HepG2 (cell line): ENCODE measurements around the gene NT5C1A. TPM values are rescaled to one million over a fixed set of nuclear protein-coding genes. Genes with fewer than 3 reads are reported as not detected.

Source experiments
- ATAC-seq: fragments of 200-7000 bp; cut with Tn5 transposase; 3 replicates; pipeline ENCODE4 v1.9.1; 2020; ENCODE audit warnings: mild to moderate bottlenecking, moderate library complexity
- BruUV-seq: library from RNA; stranded (reverse); fragments of 400-500 nt; replicated peaks from 2 replicates; lab custom pipeline; 2021; lab: Mats Ljungman, UMichigan
- CTCF ChIA-PET: fragments of 300-600 bp; formaldehyde crosslinking; extraction: SDS; loops from one replicate; lab custom pipeline; 2021; ENCODE audit warnings: low total read pairs, inconsistent platforms, low intra/inter-chr PET ratio; lab: Yijun Ruan, JAX
- POLR2A ChIA-PET: fragments of 350-600 bp; sonication (Branson Sonifier 250); formaldehyde crosslinking; loops from one replicate; lab custom pipeline; 2020; ENCODE audit warnings: antibody characterized with exemption, inconsistent platforms; lab: Yijun Ruan, JAX
- DNase-seq: peaks from one replicate; pipeline ENCODE4 v3.0.0-alpha.2; 2015; ENCODE audit warnings: low spot score
- FAIRE-seq: peaks from 3 replicates; lab custom pipeline; 2011; peaks lifted over from hg19 to GRCh38; lab: Jason Lieb, UNC
- H2AFZ ChIP-seq: one replicate; pipeline ENCODE4 v1.6.1; 2011; ENCODE audit warnings: low read length, inconsistent platforms
- H3K27ac ChIP-seq: fragments of 300-600 bp; 3 replicates; pipeline ENCODE4 v1.8.0; 2011; ENCODE audit warnings: mixed run types, mild to moderate bottlenecking, mixed read lengths, low read length, inconsistent platforms; ENCODE audit not compliant: insufficient read depth; ENCODE audit errors: extremely low read length
- H3K27me3 ChIP-seq, 2 experiments: fragments of 200-600 bp in 1 of 2; 2 replicates in 1 of 2; 3 replicates in 1 of 2; pipeline versions ENCODE4 v1.6.0 to v1.8.0; 2011; ENCODE audit warnings: low read length in 2 of 2, mild to moderate bottlenecking in 2 of 2, moderate library complexity in 2 of 2, inconsistent platforms in 1 of 2; ENCODE audit not compliant: insufficient read depth in 2 of 2, control insufficient read depth in 1 of 2
- H3K36me3 ChIP-seq, 2 experiments: fragments of 200-600 bp in 1 of 2; replicated peaks in 1 of 2; 2 replicates in 1 of 2; 3 replicates in 1 of 2; pipeline versions ENCODE4 v1.5.1 to v1.8.0; 2011; ENCODE audit warnings: low read length in 2 of 2, inconsistent platforms in 1 of 2; ENCODE audit not compliant: insufficient read depth in 2 of 2, control insufficient read depth in 1 of 2
- H3K4me1 ChIP-seq: 2 replicates; pipeline ENCODE4 v1.5.1; 2012; ENCODE audit warnings: low read length, inconsistent platforms; ENCODE audit not compliant: insufficient read depth
- H3K4me2 ChIP-seq: 2 replicates; pipeline ENCODE4 v1.6.0; 2011; ENCODE audit warnings: low read depth, low read length, inconsistent platforms
- H3K4me3 ChIP-seq, 3 experiments: fragments of 200-600 bp in 1 of 3; sonication (generic), shearing (Covaris generic) in 1 of 3; replicated peaks in 1 of 3; 2 replicates each; pipeline ENCODE4 v1.5.1; 2011 to 2016; ENCODE audit warnings: low read length in 3 of 3, inconsistent platforms in 2 of 3, low read depth in 2 of 3, mild to moderate bottlenecking in 2 of 3, control low read depth in 1 of 3, mixed read lengths in 1 of 3; ENCODE audit not compliant: insufficient read depth in 1 of 3
- H3K79me2 ChIP-seq: one replicate; pipeline ENCODE4 v1.6.1; 2011; ENCODE audit warnings: low read length, inconsistent platforms; ENCODE audit not compliant: insufficient read depth
- H3K9ac ChIP-seq: 2 replicates; pipeline ENCODE4 v1.6.0; 2011; ENCODE audit warnings: mild to moderate bottlenecking, low read depth, low read length, inconsistent platforms; ENCODE audit not compliant: insufficient read depth
- H3K9me3 ChIP-seq: 2 replicates; pipeline ENCODE4 v1.5.1; 2012; ENCODE audit warnings: mild to moderate bottlenecking, low read length
- H4K20me1 ChIP-seq: 2 replicates; pipeline ENCODE4 v1.6.0; 2011; ENCODE audit warnings: inconsistent platforms, mild to moderate bottlenecking, low read length, moderate library complexity; ENCODE audit not compliant: insufficient read depth
- AGO2 ChIP-seq: fragments of 200-400 bp; formaldehyde crosslinking; optimal IDR thresholded peaks from 2 replicates; pipeline ENCODE3; 2017; ENCODE audit warnings: mild to moderate bottlenecking, low read depth, low read length, moderate library complexity
- GTF3A ChIP-seq: sonication (generic); formaldehyde crosslinking; conservative IDR thresholded peaks from 2 replicates; pipeline ENCODE4 v1.4.0; 2020; ENCODE audit warnings: mild to moderate bottlenecking, missing genetic modification reagents
- HNRNPUL1 ChIP-seq: fragments of 200-400 bp; formaldehyde crosslinking; IDR thresholded peaks from 2 replicates; pipeline ENCODE4 v1.6.1; 2017; ENCODE audit warnings: low read depth, mild to moderate bottlenecking, low read length, moderate library complexity
- MAFF ChIP-seq: IDR thresholded peaks from 2 replicates; pipeline ENCODE4 v1.6.1; 2011; ENCODE audit warnings: low read depth, low read length, improper control_type of control experiment
- MTF2 ChIP-seq: sonication (generic); formaldehyde crosslinking; IDR thresholded peaks from 2 replicates; pipeline ENCODE4 v1.5.0; 2020; ENCODE audit warnings: missing genetic modification reagents, borderline replicate concordance
- NR2C2 ChIP-seq: sonication (generic); formaldehyde crosslinking; IDR thresholded peaks from 2 replicates; pipeline ENCODE4 v1.4.0; 2020; ENCODE audit warnings: missing genetic modification reagents, mild to moderate bottlenecking, moderate library complexity, borderline replicate concordance
- PHB2 ChIP-seq: fragments of 450-650 bp; IDR thresholded peaks from 2 replicates; pipeline ENCODE4 v1.6.1; 2018; ENCODE audit not compliant: partially characterized antibody
- ZFP1 ChIP-seq: IDR thresholded peaks from 2 replicates; pipeline ENCODE4 v1.6.1; 2016
- ZKSCAN8 ChIP-seq: IDR thresholded peaks from 2 replicates; pipeline ENCODE4 v1.6.1; 2016; ENCODE audit warnings: borderline replicate concordance, missing genetic modification reagents, missing compliant biosample characterization
- ZNF235 ChIP-seq: sonication (generic); formaldehyde crosslinking; IDR thresholded peaks from 2 replicates; pipeline ENCODE4 v1.8.1; 2023; ENCODE audit warnings: mild to moderate bottlenecking, missing genetic modification reagents, borderline replicate concordance
- ZNF644 ChIP-seq: IDR thresholded peaks from 2 replicates; pipeline ENCODE4 v1.6.1; 2016; ENCODE audit warnings: low read depth
- ZSCAN22 ChIP-seq: sonication (generic); formaldehyde crosslinking; IDR thresholded peaks from 2 replicates; pipeline ENCODE4 v1.4.0; 2020; ENCODE audit warnings: mild to moderate bottlenecking, missing genetic modification reagents
- WGBS: methylation state at CpG from one replicate; pipeline ENCODE4 v1.1.6; 2017; ENCODE audit warnings: low lambda C conversion rate; 5-methylcytosine and 5-hydroxymethylcytosine counted together
- in situ Hi-C: cut with HindIII; loops from 2 replicates; pipeline ENCODE4 v1.10.0; 2017; ENCODE audit warnings: low pct_unique_long_range_greater_than_20kb; ENCODE audit not compliant: extremely low pct_ligation_motif_present
- intact Hi-C: fragments of 100-400 bp; cut with micrococcal nuclease; formaldehyde crosslinking; loops from one replicate; pipeline ENCODE4 v1.10.0; 2022; ENCODE audit not compliant: unreplicated experiment
- polyA plus RNA-seq, 8 experiments: library from polyadenylated mRNA; depleted of rRNA in 3 of 8; stranded (reverse) in 7 of 8; unstranded in 1 of 8; fragments of >200 nt; fragmentation: Illumina TruSeq in 4 of 8; extraction: Trizol in 4 of 8; gene quantifications; 2 replicates each; pipeline versions ENCODE4 v1.2.1 to v1.2.3, GENCODE V29; 2011 to 2016; ENCODE audit warnings: low read depth in 4 of 8, missing spikeins in 1 of 8, mixed read lengths in 1 of 8; ENCODE audit not compliant: insufficient read depth in 1 of 8
- total RNA-seq, 5 experiments: library from RNA; depleted of rRNA; stranded (reverse); fragments of >200 nt; fragmentation: Illumina TruSeq; extraction: Trizol; gene quantifications; 2 replicates each; pipeline ENCODE4 v1.2.3, GENCODE V29; 2016; ENCODE audit warnings: low read depth in 1 of 5
- TF ChIP-seq, protein P1 (sequence below): sonication (generic); formaldehyde crosslinking; IDR thresholded peaks from 2 replicates; pipeline ENCODE4 v1.4.0; 2020; ENCODE audit warnings: missing genetic modification reagents
- TF ChIP-seq, protein P2 (sequence below): sonication (generic); formaldehyde crosslinking; conservative IDR thresholded peaks from 2 replicates; pipeline ENCODE4 v1.8.0; 2022; ENCODE audit warnings: low read depth, missing genetic modification reagents
- TF ChIP-seq, protein P3 (sequence below): sonication (generic); formaldehyde crosslinking; IDR thresholded peaks from 2 replicates; pipeline ENCODE4 v1.8.0; 2022; ENCODE audit warnings: mild to moderate bottlenecking, missing genetic modification reagents, moderate library complexity

Gene NT5C1A
- total and polyA plus RNA-seq, 2 of the 13 experiments (the other 11 are each of a cell fraction or from before 2014, with no cell fraction given) = not detected

DNA sequence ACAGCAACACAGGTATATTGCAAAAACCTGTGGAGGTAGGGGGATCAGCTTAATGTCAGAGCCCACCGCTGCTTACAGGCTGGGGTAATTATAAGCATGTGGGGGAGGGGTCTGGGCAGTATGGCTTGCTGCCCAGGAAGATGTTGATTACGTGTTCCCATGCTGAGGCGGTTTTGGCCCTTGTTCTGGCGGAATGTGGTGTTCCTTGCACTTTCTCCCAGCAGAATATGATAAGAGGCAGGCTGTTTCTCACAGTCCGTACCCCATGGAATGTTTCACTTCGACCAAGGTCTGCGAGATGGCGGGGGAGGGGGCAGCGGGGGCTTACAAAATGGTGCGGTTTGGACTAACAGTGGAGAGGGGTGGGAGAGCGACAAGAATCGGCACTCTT, 29.1 kb upstream of the NT5C1A start (continued):
- TF ChIP-seq ZNF235 (CRISPR knock-in tag) = no peak
- TF ChIP-seq ZSCAN22 (CRISPR knock-in tag) = no peak
- TF ChIP-seq AGO2 = no peak
- TF ChIP-seq, all 625 proteins: peak for 0

DNA sequence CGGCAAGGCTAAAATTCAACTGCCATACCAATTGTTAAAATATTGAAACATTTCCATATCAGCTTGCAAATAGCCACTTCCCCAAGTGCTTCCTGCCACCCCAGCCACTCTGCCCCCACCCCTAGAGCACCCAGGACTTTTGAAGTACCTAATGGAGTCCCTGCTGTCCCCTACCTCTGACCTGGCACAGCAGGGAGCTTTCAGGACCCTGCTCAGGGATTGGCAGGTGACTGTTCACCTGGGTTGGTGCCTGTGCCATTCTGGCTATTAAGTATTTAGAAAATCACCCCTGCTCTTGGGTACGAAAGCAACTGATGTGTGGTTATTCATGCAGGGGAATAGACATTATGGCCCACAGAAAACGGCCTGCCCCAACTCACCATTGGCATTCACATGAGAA, 28.4 kb upstream of the NT5C1A start:
- Histone ChIP-seq H3K79me2 (no peaks in the 10 kb centered on the region), H3K4me3 (no peak overlapping the region), H3K9ac (no peak overlapping the region), H3K4me2 (no peak overlapping the region), H3K27ac (no peak overlapping the region), H3K9me3 (no peaks in the 10 kb centered on the region), H3K36me3 (no peaks in the 10 kb centered on the region), H3K4me1 (peaks cover 11% of the 10 kb centered on the region), H2AFZ (no peak overlapping the region), H3K27me3 (peaks cover 0 to 12% of the 10 kb centered on the region in 2 experiments; a peak in 1 of 5 replicates), H4K20me1 (no peaks in the 10 kb centered on the region)
- in situ Hi-C loops = loop anchor here (5.0 kb wide), 1 partner anchor 102 kb away; no protein-coding TSS in a partner anchor
- ATAC-seq (no peak), DNase-seq (no peak), FAIRE-seq (no peak)
- intact Hi-C loops = no loop called here
- CTCF ChIA-PET = no interaction called here
- WGBS = 20% methylated on average over 3 of the region's 3 CpGs
- no TSS peak for BruUV-seq
- TF ChIP-seq MAFF (no peak), GTF3A (CRISPR knock-in tag) (no peak), PHB2 (no peak)
- POLR2A ChIA-PET = no interaction called here

- intact Hi-C loops (no loop called here), in situ Hi-C loops (no loop called here)
- DNase-seq (no peak), ATAC-seq (no peak), FAIRE-seq (no peak)
- Histone ChIP-seq H3K4me2 (no peak overlapping the region), H3K4me1 (peaks cover 11% of the 10 kb centered on the region), H4K20me1 (no peaks in the 10 kb centered on the region), H2AFZ (no peak overlapping the region), H3K27me3 (peaks cover 0 to 17% of the 10 kb centered on the region in 2 experiments; a peak in 2 of 5 replicates), H3K9ac (no peak overlapping the region), H3K9me3 (no peaks in the 10 kb centered on the region), H3K79me2 (no peaks in the 10 kb centered on the region), H3K4me3 (no peak overlapping the region), H3K36me3 (no peaks in the 10 kb centered on the region), H3K27ac (no peak overlapping the region)
- BruUV-seq = no TSS peak
- ChIA-PET POLR2A (no interaction called here), CTCF (no interaction called here)
- 68% methylated on average over 3 of the region's 3 CpGs for WGBS
- TF ChIP-seq, protein P1, sequence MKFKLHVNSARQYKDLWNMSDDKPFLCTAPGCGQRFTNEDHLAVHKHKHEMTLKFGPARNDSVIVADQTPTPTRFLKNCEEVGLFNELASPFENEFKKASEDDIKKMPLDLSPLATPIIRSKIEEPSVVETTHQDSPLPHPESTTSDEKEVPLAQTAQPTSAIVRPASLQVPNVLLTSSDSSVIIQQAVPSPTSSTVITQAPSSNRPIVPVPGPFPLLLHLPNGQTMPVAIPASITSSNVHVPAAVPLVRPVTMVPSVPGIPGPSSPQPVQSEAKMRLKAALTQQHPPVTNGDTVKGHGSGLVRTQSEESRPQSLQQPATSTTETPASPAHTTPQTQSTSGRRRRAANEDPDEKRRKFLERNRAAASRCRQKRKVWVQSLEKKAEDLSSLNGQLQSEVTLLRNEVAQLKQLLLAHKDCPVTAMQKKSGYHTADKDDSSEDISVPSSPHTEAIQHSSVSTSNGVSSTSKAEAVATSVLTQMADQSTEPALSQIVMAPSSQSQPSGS (CRISPR knock-in tag) = no peak
- no peak for TF ChIP-seq ZNF644
- TF ChIP-seq NR2C2 = no peak
- no peak for TF ChIP-seq HNRNPUL1
- TF ChIP-seq, protein P2, sequence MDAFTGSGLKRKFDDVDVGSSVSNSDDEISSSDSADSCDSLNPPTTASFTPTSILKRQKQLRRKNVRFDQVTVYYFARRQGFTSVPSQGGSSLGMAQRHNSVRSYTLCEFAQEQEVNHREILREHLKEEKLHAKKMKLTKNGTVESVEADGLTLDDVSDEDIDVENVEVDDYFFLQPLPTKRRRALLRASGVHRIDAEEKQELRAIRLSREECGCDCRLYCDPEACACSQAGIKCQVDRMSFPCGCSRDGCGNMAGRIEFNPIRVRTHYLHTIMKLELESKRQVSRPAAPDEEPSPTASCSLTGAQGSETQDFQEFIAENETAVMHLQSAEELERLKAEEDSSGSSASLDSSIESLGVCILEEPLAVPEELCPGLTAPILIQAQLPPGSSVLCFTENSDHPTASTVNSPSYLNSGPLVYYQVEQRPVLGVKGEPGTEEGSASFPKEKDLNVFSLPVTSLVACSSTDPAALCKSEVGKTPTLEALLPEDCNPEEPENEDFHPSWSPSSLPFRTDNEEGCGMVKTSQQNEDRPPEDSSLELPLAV = no peak
- no peak for TF ChIP-seq MTF2 (CRISPR knock-in tag)
- no peak for TF ChIP-seq ZKSCAN8 (CRISPR knock-in tag)
- TF ChIP-seq, protein P3, sequence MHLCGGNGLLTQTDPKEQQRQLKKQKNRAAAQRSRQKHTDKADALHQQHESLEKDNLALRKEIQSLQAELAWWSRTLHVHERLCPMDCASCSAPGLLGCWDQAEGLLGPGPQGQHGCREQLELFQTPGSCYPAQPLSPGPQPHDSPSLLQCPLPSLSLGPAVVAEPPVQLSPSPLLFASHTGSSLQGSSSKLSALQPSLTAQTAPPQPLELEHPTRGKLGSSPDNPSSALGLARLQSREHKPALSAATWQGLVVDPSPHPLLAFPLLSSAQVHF (CRISPR knock-in tag) = no peak
- no peak for TF ChIP-seq ZFP1
These were observed 27.5 kb upstream of the NT5C1A start for GRCh38 chr1:39699419-39699818.
